ENCODE measurements around the gene CACUL1.
"Not testable (repeated sequence)": the region's sequence is repeated elsewhere in the genome, so short reads cannot be mapped to it uniquely, and the experiment has no call there.

The CACUL1 gene

GRCh38 chr10:118754556-118755423 lies at the start of gene CACUL1:
CACUL1 (minus strand) TSS chr10:118754970; CDS start chr10:118754762, 208 bp downstream.
- peak; percentile 100 for DNase-seq

GRCh38 chr10:118804262-118804773 lies 49.5 kb upstream of the CACUL1 start:
- no peak for DNase-seq

GRCh38 chr10:118802126-118802793 lies 47.5 kb upstream of the CACUL1 start:
- no peak for DNase-seq

- DNase-seq = peak; percentile 61 to 71 (median 61)
Measured at GRCh38 chr10:118800920-118801319, 46.1 kb upstream of the CACUL1 start.

GRCh38 chr10:118799777-118800176 lies 45.0 kb upstream of the CACUL1 start:
- peak; percentile 19 to 50 (median 38) for DNase-seq

- DNase-seq = peak; percentile 23 to 39 (median 29)
Measured at GRCh38 chr10:118798231-118798662, 43.5 kb upstream of the CACUL1 start.

GRCh38 chr10:118794971-118795370 lies 40.2 kb upstream of the CACUL1 start:
- not testable (repeated sequence) for DNase-seq

- peak; percentile 93 to 97 (median 96) for DNase-seq
Measured at GRCh38 chr10:118793545-118793944, 38.8 kb upstream of the CACUL1 start.

- DNase-seq = peak; percentile 89 to 96 (median 95)
Measured at GRCh38 chr10:118792526-118792925, 37.8 kb upstream of the CACUL1 start.

GRCh38 chr10:118790058-118790457 lies 35.3 kb upstream of the CACUL1 start:
- peak in 2 of 3 donors; percentile 38 to 42 for DNase-seq

GRCh38 chr10:118785551-118785950 lies 30.8 kb upstream of the CACUL1 start:
- no peak for DNase-seq

- peak; percentile 47 to 67 (median 55) for DNase-seq
Measured at GRCh38 chr10:118783776-118784545, 29.2 kb upstream of the CACUL1 start.

GRCh38 chr10:118782916-118783465 lies 28.2 kb upstream of the CACUL1 start:
- DNase-seq = not testable (repeated sequence)

- DNase-seq = no peak
Measured at GRCh38 chr10:118781541-118781940, 26.8 kb upstream of the CACUL1 start.

GRCh38 chr10:118778727-118779126 lies 24.0 kb upstream of the CACUL1 start:
- DNase-seq = no peak

- no peak for DNase-seq
Measured at GRCh38 chr10:118776960-118777359, 22.2 kb upstream of the CACUL1 start.

- DNase-seq = no peak
Measured at GRCh38 chr10:118776033-118776432, 21.3 kb upstream of the CACUL1 start.

GRCh38 chr10:118775478-118775877 lies 20.7 kb upstream of the CACUL1 start:
- DNase-seq = no peak

- DNase-seq = no peak
Measured at GRCh38 chr10:118773041-118773440, 18.3 kb upstream of the CACUL1 start.

GRCh38 chr10:118771976-118772375 lies 17.2 kb upstream of the CACUL1 start:
- DNase-seq = no peak

GRCh38 chr10:118769898-118770600 lies 15.3 kb upstream of the CACUL1 start:
- DNase-seq = no peak

Data from suppressor macrophage treated with lipopolysaccharide for 1 hour (primary cell).